HuH-7 (cell line): ENCODE measurements around the gene PACRG.

Experiments
- DNase-seq: peaks from one replicate; pipeline ENCODE4 v3.0.0; 2011; ENCODE audit warnings: low spot score

PACRG gene

DNA sequence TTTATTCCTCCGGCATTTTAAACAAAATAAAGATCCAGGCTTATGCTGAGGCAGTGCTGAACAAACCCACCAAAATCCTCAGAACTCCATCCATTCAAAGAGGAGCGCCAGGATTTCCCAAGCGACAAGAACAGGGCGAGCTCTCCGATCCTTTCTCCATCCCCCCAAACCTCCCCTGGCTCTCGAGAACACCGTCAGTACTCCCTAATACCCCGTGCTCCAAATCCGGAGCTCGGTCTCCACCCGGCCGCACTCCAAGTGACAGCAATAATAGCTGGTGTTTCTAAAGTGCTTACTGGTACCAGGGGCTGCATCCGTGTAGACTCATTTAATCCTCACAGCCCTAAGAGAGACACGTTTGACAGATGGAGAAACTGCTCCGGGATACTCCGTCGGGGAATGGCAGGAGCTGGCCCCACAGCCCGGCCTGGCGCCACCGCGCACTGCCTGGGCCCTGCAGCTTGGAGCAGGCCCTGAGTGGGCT is 409.7 kb downstream of the PACRG start:
- DNase-seq = no peak

DNA sequence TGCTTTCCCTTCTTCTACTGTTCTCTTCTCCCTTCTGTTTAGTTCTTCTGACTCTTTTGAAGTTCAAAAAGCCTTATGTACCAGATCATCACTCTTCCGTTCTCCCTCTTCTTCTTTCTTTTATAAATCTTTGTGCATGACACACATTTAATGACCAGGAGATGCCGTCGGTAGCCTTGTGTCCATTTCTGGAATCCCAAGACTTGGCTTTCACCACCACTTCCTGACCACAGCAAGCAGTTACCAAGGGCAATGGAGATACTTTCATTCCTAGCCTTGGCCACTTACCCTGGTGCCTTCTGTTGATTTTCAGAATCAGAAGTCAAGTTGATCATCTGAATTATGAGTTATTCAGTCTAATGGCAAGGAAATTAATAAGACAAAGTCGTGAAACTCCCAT is 418.3 kb downstream of the PACRG start:
- DNase-seq = no peak

DNA sequence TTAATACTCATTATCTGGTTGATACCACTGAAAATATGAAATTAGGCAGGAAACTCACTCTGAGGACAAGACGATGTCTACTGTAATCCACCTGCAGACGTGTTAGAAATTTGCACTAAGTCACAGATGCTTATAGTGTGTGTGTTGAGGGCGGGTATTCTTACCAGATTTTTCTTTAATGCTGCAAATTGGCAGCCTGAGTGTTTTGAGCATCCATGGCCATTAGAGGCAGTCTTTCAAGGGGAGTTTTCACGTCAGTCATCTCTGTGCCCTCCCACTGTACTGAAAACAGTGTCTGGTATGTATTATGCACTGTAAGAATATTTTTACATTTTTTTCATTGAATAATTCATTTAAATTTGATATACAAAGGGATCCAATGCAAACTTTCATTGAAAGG is 420.2 kb downstream of the PACRG start:
- peak; percentile 53 for DNase-seq

DNA sequence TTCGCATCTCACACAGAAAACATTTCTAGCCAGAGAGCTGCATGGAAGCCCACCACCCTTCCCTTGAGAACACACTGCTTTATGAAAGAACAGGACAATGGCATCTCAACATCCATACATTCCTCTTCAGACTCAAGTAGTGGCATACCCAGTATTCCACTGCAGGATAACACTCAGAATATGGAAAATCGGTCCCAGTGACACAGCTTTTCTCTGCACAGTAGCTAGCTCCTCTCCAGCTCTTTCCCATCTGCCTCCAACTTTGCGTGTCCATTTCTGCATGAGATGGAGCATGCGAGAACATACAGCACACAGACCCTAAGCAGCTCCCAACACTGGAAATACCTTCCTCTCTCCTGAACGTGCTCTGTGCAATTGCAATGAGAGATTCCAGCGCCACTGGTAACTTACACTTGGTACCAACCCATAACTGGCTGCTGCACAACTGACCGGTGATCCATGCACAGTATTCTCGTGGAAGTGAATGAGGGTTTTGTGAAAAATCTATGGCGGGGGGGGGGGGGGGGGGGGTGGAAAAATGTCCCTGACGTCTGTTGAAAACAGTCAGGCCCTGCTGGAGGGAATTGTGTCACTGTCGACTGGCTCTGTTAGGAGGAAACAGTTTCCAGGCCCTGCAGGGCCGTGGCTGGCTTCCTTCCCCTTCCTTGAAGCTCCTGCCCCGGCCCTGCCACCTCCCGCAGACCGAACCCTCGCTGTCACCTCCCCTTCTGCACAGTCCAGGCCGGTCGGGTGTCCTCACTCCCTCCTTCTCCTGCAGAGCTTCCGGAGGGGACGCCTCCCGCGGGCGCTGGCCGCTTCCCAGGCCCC is 420.9 kb downstream of the PACRG start:
- no peak for DNase-seq

DNA sequence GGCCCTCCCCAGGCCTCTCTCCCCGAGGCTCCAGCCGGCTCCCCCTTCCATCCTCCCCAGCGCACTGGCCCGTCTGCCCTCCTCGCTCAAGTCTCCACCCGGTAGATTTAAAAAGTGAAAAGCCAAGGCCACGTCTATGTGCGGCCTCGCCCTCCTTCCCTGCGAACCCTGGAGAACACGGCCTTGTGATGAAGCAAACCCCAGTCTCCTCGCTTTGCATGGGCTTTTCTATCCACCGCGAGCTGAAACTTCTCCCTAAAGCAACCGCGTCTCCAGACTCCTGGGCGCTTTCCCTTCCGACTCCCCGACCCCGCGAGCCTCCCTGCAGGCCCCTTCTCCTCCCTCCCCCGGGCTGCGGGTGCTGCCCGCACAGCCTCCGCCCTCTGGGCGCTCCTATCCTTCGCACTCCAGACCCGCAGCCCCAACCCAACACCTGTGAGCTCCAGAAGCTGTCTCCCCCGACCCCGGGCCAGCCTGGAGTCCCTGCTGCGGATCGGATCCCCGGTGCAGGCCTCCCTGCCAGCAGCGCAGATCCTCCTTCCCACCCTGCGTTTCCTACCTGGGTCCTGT is 421.6 kb downstream of the PACRG start:
- no peak for DNase-seq

DNA sequence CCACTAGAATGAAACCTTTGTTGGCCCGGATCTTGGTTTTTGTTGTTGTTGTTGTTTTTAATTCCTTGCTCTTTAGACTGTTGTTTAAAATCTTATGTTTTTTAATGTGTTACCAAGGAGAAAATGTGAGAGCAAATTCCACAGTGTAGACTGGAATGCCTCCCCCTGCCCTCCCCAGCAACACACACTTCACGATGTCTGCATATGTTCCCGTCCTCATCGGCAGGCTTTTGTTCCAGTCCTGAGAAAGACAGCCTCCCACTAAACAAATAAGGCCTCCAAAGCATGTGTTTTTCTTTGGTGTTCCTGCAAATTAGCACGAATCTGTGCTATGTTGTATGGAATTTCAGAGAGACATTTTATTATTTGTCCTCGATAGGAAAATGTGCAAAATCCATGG is 423.4 kb downstream of the PACRG start:
- DNase-seq = no peak

GRCh38 chr6:163152701-163153100 is 424.9 kb downstream of the PACRG start:
- DNase-seq = no peak

GRCh38 chr6:163159110-163159509 is 431.3 kb downstream of the PACRG start:
- DNase-seq = no peak

GRCh38 chr6:163159689-163160088 is 431.9 kb downstream of the PACRG start:
- no peak for DNase-seq

DNA sequence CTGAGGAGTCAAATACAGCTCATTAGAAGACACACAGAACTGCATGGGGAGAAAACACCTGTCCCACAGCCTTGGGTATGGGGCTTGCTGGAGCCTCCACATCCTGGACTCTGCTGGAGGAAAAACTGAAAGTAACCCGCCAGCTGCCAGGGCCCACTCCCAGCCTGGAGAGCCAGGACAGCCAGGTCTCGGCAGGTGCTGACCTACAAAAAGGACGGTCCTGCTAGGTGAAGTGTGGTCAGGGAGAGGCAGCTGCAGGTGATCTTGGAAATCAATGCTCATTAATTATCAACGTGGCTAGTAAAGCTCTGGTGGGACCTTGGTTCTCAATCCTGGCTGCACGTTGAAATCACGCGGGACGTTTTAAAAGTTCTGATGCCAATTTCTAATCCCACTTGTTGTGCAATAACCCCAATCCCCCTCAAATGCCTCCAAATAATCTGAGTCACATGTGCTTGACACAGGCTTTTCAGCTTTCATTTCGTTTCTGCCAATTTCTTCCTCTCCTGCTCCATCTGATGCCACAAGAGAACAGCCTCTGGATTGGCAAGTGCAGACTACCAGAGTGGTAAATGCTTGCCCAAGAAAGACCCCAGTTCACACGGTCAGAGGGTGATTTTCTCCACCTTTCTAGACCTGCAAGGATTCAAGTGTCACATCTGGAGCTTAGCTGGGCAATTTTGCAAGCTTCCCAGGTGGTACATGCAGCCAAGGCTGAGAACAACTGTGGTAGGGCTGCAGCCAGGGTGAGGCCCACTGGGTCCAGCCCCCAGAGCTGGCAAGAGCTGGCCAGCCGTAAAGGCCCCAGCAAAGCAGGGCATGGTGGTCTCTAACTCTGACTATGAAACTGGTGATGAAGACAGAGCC is 434.5 kb downstream of the PACRG start:
- no peak for DNase-seq

DNA sequence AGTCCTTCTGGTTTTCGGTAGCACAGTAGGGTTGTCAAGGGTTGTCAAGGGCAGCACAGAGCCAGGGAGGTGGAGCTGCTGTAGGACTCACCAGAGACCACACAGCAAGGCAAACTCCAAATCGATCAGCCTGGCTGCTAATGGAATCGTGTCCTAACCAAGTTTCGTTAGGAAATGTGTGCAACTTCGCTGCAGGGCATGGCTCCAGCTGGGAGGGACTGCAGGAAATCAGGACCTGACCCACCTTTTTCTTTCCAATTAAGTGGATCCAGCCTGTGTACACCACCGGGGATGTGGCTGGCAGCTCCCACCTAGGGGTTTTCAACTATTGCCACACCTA is 435.1 kb downstream of the PACRG start:
- DNase-seq = no peak

GRCh38 chr6:163164175-163164900 is 436.6 kb downstream of the PACRG start:
- no peak for DNase-seq

GRCh38 chr6:163165155-163165910 is 437.6 kb downstream of the PACRG start:
- DNase-seq = no peak

- DNase-seq = no peak
These were observed 438.1 kb downstream of the PACRG start for GRCh38 chr6:163165922-163166321.

DNA sequence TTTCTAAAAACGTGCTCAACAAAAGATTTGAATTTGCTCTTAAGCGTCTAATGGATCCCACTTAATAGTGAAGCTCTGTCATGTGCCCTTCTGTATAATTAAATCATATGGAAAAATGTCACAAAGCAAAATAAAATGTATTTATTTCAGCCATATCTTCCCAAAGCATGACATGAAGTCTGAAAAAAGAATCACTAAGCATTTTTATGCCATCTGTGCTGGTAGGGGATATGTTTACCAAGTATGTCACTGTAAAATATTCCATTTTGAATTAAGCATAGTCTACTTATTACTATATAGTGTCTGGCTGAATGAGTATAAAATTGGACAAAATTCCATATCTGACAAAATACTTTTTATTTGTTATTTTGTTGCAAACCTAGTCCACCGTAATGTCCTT is 438.7 kb downstream of the PACRG start:
- no peak for DNase-seq

GRCh38 chr6:163169521-163169920 is 441.7 kb downstream of the PACRG start:
- no peak for DNase-seq

DNA sequence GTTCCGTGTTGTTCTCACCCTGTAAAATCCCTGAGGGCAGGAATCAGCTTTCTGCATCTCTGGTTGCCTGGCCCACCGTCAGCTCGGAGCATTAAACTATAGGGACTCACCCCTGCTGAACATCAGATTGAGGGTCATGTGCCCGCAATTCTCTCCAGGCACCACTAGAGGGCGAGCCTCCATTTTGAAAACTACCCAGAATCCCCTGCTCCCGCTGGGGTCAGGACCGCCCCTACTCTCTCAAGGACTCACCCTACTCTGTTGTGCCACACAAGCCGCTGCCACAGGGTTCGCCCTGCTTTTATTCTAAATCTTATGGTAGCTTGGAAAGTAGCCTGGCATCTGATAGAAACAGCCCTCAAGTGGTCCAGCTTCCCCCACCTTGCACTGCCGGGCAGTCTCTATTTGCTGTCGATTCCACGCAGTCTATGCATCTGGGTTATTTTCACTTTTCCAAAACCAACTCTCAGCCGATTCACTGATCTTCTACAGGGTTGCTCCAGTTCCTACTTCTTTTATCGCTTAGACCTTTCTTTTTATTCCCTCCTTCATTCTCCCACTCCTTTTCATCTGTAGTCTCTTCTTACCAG is 442.6 kb downstream of the PACRG start:
- peak; percentile 90 for DNase-seq

DNA sequence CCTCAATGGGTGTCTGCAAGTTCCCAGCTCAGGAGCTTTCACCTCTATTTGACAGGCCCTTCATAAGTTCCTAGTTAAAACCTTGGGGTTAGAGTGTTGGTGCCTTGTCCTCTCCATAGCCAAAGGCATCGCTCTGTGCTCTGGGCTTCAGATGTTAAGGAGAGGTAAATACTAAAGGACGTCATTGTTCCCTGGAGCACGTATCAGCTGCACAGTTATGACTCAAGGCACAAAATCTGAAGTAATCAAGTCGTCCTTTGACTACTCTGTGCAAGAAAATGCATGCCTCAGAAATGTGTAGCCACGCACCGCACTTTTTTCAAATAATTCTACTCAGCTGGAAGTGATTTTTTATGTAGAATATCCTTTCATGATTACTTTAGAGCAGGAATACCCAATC is 446.0 kb downstream of the PACRG start:
- no peak for DNase-seq

DNA sequence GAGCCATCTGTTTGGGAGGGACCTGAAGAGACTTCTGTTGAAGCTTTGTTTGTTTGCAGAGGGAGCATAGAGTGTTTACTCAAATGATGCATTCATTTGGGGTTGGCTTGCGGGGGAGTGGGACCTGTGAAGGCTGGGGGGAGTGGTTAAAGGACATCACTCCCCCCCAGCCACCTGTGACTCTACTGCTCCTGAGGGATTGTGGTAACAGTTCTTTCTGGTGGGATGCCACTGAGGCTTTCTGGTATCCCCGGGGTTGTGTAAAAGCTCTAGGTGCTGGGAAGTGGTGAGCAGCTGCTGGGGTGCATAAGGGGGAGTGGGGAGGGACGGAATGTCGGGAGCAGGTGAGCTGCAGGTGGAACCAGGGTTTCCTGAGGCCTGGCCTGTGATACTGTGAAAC is 447.5 kb downstream of the PACRG start:
- no peak for DNase-seq

- no peak for DNase-seq
These were observed 448.3 kb downstream of the PACRG start for GRCh38 chr6:163176097-163176496.

GRCh38 chr6:163177007-163177406 is 449.2 kb downstream of the PACRG start:
- DNase-seq = no peak
